ENCODE measurements around the gene MCFD2.
"Not testable (repeated sequence)": the region's sequence is repeated elsewhere in the genome, so short reads cannot be mapped to it uniquely, and the experiment has no call there.

MCFD2 gene

DNA sequence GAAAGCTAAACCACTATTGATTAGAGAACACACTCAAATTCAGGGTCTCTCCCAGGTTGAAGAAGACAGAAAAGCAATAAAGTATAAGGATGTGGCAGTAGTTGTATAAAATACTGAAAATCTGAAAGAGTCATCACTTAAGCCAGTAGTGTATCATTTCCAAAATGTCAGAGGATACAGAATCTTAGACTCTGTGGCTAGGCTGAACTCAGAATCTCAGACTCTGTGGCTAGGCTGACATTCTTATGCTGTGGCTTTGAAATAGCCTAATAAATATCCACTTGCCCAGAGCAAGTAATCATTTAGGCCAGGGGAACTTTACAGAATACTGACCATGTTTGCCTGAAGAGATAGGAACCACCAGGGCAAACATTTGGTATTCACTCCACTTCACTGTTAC, 13.1 kb downstream of the MCFD2 start:
- DNase-seq (ENCODE audit: low read depth), result no peak

DNA sequence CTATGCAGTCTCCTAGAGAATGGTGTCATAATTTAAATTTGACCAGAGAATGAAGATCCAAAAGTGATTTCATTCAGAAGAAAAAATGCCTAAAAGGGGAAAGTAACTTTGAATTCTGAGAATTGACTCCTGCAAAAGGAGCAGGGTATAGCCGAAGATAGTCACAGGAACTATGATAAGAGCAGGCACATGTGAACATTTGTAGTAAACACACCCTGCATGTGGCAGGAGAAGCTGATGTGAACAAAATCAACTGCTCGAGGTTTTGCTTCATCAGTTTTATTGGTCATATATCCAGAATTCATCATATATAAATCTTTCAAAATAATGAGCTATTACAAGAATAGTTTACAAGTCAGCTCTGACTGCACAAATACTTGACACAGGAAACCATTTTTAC, 14.0 kb downstream of the MCFD2 start:
- DNase-seq (ENCODE audit: low read depth), result no peak

DNA sequence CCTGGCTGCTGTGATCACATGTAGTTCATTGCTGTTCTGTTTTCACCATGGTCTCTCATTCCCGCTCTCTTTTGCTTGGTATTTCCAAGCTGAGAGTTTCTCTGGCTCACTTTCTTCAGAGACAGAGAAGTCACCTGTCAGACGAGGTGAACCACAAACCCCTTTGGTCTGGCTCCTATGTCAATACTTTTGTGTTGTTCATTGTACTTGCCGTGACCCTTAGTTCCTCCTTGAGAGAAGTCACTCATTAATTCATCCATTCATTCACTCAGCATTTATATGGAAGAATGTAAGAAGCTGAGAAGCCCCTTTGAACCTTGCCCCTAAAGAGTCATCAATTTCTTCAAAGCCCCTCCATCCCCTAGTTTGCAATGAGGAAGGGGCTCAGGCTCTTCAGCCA, 15.2 kb downstream of the MCFD2 start:
- DNase-seq (ENCODE audit: low read depth), result no peak

DNA sequence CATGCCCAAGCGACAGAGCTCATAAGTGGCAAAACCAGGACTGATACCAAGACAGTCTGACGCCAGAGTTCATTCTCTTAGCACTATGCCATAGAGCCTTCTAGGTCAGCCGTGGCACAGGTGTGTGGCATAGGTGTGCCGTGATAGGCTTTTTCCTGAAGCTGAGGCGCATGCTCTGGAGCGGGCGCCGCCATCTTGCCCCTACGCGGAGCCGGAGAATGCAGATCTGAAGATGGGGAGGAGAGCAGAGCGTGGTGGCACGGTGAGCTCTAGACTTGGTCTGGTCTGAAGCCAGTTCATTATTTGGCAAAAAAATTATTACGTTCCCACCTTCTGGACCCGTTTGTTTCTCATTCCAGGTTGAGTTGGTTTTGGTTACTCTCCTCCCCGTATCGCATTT, 16.6 kb downstream of the MCFD2 start:
- no peak for DNase-seq (ENCODE audit: low read depth)

DNA sequence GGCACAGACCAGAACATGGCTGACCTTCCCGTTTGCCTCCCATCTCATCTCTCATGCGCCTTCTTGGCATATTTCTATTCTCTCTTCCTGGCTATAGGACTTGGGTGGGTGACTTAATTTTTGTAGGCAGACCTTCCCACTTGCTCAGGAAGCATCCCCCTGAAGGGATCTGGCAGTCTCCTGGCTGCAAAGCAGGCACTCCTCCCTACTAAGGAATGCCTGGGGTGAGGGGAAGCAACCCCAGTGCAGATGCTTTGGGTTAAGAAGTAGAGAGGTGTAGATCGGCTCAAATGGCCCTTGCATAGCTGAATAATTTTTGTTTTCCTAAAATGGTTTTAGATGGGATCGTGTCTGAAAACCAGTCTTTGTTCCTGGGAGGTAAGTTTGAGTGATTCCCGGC, 17.6 kb downstream of the MCFD2 start:
- DNase-seq (ENCODE audit: low read depth), result no peak

DNA sequence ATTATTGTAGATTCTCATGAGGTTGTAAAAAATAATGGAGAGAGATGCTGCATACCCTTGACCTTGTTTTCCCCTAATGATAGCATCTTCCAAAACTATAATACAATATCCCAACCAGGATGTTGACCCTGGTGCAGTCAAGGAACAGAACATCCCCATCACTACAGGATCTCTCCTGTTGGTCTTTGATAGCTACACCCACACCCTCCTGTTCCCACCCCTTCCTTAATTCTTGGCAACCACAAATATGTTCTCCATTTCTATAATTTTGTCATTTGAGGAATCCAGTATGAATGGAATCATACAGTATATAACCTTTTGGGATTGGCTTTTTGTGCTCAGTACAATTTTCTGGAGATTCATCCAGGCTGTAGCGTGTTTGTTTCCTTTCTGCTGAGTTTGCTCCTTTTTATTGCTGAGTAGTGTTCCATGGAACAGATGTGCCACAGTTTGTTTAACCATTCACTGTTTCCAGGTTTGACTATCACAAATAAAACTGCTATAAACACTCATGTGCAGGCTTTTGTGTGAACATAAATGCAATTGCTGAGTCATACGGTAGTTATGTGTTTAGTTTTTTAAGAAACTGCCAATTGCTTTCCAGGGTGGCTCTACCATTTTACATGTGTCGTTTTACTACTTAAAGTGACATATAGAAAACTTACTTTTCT, 22.2 kb downstream of the MCFD2 start:
- DNase-seq (ENCODE audit: low read depth), result no peak

DNA sequence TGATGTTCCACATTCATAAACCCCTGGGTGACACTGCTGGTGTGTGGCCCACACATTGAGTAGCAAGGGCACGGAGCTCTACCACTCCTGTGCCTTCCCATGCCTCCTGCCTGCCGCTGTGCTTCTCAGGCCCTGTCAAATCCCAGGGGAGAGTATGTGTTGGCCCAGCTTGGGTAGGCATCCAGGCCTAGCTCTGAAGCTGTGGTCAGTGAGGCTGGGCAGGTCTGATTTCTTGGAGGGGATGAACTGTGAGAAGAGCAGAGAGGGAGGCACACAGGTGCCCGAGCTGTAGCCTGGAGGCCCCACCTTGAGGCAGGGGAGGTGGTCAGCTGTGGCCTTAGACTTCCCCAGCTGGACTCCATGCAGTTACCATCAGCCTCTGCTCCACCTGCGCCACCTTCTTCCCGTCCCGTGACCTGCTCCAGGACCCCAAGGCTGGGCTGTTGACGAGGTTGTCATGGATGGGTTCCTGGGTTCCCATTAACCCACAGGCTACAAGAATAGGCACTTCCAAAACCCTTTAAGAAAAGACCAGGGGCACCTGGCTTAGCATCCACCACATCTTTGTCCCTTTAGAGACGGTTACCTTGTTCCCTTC, 23.6 kb downstream of the MCFD2 start:
- DNase-seq (ENCODE audit: low read depth), result no peak

DNA sequence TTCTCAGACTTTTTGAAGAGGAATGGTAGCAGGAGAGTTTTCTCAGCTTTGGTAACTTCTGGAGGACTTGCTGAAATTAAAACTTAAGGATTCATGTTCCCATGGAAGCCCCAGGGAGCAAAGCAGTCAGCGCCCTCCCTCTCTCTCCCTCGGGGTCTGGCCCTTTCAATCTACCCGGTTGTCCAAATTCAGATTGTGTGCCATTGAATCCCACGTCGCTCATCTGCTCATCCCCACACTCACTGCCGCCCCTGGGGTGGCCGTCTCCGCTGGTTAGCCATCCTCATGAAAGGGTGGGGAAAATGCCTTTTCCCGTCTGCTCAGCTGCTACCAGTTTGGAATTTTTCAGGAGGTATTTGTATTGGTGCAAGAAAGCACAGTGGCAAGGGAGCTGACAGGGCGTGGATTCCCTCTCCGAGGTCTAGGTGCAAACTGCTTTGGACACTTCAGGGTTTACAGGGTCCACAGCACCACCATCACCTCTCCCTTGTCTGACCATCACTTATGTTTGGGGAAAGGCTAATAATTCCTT, 27.1 kb downstream of the MCFD2 start:
- DNase-seq (ENCODE audit: low read depth), result no peak

DNA sequence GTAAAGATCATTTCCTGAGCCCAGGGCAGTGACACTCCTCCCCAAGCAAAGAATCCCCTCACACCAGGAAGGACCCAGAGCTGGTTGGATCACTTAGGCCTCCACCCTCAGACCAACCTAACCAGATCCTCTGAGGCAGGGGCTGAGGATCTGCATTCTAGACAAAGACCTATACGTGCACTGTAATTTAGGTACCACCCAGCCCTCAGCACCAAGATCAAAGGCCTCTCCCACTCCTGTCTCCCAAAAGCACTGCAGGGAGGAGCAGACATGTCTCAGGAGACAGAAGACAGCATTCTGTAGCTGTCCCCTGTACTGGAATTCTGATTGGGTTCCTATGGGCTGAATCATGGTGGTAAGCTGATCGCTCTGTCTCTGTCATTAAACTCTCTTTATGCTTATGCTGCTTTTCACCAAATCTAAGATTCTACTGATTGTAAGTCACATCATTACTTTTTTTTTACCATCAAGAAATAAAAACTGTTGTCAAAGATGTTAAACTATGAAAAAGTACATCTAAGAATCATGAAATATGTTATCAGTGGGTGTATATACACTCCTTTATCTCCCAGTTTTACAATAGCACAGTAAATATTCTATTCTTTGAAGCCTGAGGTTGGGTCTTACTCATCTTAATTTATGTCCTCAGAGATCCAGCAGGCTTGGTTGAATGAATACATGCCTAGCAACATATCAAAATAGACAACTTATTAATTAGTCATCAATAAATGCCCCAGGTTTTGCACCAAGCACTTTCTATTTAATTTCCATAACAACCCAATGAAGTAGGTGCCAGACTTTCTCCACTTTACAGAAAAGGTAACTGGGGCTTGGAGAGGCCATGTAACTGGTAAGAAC, 28.3 kb downstream of the MCFD2 start:
- no peak for DNase-seq (ENCODE audit: low read depth)

DNA sequence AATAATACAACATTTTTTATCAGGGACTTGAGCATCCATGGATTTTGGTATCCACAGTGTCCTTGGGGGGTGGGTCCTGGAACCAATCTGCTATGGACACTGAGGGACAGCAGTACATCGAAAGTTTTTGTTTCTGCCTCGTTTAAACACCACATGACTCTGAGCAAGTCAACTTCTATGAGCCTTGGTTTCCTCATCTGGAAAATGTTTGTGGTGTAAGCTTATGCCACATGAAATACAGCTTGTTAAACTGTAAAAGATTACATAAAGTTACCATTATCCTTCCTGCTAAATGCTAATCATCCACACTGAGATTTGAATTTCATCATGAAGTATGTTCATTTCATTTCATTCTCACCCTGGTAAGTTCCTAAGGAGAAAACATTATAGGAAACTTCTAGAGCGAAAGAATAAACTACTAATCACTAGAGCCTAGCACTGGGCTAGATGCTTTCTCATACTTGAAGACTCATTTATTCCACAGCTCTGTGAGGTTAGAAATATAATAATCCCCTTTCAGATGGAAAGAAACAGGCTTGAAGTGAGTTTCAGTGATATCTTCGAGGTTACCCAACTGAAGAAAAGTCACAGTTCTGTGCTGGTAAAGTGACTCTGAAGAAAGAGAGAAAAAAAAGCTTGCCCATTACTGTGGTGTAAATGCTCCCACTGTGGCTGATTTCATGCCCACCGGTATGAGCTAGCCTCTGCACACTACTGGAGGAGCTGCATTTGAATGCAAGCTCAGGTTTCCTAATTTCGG, 29.2 kb downstream of the MCFD2 start:
- DNase-seq (ENCODE audit: low read depth), result no peak

DNA sequence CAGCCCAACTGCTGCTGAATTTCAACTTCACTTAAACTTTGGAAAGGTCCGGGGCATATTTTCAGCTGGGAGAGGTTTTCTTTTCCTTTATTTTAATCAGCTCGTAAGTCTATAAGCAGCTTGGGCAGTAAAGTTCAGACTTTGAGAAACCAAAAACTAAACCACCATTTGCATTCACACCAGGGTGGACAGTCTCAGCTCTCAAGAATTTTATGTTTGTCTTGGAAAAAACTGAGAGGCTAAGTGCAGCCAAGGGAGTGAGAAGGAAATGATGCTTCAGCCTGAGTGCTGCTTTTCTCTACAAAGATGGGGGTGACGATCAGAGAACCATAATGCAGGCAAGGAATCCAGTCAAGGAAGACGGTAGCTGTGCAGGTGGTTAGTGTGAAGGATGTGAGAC, 30.2 kb downstream of the MCFD2 start:
- DNase-seq (ENCODE audit: low read depth), result no peak

DNA sequence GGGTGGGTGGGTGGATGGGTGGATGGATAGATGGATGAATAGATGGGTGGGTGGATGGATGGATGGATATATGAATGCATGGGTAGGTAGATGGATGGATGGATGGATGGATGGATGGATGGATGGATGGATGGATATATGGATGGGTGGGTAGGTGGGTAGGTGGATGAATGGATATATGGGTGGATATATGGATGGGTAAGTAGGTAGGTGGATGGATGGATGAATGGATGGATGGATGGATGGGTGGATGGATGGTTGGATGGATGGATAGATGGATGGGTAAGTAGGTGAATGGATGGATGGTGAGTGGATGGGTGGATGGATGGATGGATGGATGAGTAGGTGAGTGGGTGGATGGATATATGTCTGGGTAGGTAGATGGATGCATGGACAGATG, 36.1 kb downstream of the MCFD2 start:
- no peak for DNase-seq (ENCODE audit: low read depth)

DNA sequence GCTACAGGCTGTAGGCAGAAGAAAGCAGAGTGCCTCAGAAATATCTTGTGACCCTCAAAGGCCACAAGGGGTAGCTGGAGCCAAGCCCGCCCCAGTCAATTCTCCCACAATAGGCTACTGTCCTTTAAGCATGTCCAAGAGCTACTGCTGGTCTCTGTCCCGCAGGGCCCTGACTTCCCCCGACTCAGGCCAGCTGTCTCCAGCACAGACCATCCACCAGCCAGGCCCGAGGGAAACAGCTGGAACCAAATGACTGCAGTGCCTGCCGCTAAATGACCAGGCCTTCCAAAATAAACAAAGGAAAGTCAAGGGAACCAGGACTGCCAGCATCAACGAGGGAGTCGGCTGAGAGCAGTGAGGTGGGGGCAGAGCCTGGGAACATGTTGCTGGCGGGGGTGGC, 36.7 kb downstream of the MCFD2 start:
- no peak for DNase-seq (ENCODE audit: low read depth)

DNA sequence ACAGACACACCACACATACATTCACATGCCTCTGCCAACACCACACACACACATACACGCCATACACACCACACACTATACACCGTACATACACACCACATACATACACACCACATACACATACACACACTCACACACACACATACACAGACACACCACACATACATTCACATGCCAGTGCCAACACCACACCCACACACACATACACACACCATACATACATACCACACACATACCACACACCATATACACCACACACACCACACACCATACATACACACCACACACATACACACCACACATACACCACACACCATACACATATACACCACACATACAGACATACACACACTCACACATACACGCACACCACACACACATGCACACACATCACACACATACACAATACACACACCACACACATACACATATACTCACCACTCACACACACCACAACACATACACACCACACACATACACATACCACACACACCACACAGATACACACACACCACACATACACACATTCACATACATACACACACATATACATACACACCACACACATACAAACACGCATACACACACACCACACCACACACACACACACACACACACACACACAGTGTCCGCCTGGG, 37.2 kb downstream of the MCFD2 start:
- DNase-seq (ENCODE audit: low read depth), result no peak

DNA sequence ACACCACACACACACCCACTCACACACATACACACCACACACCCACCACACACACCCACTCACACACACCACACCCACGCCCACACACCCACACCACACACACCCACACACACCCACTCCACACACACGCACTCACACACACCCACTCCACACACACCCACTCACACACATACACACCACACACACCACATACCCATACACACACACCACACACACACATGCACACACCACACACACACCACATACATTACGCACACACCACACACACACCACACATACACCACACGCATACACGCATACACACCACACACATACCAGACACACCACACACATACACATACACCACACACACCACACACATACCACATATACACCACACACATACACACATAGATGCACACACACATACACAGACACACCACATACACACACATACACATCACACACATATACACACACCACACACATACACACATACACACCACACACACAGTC, 37.9 kb downstream of the MCFD2 start:
- no peak for DNase-seq (ENCODE audit: low read depth)

DNA sequence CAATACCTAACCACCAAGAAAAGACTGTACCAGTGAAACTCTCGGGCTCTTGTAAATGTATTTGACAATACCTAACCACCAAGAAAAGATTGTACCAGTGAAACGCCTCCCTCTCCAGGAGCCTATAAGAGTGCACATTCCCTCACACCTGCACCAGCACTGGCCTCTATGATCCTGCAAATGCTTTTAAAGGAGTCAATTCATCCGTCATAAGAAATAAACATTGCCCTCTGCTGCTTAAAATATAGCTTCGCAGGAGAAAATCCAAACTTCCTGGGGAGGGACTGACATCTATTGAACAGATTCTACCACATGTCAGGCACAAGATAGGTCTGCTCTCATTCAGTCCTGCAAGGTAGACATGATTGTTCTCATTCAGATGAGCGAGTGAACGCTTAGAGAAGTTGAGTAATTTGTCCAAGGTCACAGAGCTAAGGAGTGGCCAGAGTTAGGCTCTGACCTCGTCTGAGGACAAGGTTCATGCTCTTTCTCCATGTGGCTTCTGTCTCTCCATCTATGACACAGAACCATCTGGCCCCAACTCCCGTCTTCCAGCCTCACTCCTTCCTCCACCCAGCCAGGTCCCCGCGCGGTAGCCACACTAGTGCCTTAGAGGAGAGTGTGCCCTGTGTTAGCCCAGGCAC, 38.7 kb downstream of the MCFD2 start:
- DNase-seq (ENCODE audit: low read depth), result no peak

DNA sequence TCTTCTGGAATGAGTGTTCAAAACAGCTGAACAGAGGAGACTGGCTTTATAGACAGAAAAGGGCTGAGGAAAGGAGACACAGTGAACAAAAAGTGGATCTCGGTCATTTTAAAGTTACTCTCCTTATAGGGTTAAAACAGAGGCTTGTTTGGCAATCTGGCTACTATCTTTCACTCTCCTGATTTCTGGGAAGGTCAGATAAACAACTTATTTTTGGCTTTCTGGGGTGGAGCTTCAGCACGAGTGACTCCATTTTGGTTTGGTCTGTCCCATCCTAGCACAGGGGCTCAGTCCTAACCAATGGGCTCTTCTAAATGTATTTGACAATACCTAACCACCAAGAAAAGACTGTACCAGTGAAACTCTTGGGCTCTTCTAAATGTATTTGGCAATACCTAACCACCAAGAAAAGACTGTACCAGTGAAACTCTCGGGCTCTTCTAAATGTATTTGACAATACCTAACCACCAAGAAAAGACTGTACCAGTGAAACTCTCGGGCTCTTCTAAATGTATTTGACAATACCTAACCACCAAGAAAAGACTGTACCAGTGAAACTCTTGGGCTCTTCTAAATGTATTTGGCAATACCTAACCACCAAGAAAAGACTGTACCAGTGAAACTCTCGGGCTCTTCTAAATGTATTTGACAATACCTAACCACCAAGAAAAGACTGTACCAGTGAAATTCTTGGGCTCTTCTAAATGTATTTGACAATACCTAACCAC, 39.5 kb downstream of the MCFD2 start:
- DNase-seq (ENCODE audit: low read depth), result not testable (repeated sequence)

DNA sequence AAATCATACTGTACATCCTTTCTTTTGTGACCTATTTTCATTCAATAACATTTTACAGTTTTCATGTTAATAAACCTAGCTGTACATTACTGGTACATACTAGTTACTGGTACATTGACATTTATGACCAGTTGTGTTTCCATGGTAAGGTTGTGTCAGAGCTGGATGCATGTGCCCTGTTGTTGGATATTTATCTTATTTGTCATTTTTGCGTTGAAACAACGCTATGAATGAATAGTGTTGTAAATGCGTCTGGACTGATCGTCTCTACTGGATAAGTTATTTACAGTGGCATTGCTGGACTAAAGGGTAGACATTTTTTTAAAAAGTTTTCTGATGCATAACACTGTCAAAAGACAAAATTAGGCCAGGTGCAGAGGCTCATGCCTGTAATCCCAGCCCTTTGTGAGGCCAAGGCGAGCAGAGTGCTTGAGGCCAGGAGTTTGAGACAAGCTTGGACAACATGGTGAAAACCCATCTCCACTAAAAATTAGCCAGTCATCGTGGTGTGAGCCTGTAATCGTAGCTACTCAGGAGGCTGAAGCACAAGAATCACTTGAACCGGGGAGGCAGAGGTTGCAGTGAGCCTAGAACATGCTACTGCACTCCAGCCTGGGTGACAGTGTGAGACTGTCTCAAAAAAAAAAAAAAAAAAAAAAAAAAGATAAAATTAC, 40.2 kb downstream of the MCFD2 start:
- DNase-seq (ENCODE audit: low read depth), result no peak

DNA sequence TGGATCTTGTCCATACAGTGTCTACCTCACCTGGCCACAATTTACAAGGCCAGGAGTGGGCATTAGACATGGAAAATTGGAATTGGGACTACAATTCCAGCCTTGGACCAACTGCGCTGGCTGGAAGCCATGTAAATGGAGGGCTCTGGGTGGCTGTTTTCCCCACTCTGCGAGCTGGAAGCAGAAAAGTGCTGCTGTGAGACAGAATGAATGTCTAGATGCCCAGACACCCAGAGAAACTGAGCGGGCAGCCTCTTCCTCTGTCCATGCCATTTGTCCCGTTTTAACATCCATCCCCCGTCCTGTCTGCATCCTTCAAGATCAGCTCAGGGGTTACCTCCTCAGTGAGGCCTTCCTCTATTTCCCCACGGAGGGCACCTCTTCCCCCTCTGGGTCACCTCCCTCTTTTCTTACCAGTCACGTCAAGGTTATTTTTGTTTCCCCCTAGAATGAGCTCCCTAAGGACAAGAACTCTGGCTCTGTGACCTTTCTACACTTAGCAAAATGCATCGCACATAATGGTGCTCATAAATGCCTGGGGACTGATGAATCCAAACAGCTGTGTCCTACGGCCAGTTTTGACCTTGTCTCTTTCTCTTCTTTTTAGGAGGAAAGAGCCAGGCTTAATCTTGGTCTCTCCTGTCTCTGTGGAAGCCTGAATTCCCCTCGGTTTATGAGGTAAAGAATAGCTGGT, 41.2 kb downstream of the MCFD2 start:
- no peak for DNase-seq (ENCODE audit: low read depth)

All from activated T-cell treated with anti-CD3 and anti-CD28 coated beads for 48 hours (primary cell).